Urinary bladder (tissue), 4 donors: Measurements from ENCODE around the gene CEP20. TPM values are rescaled to one million over a fixed set of nuclear protein-coding genes. Genes with fewer than 3 reads are reported as not detected.
"Not testable (repeated sequence)": the region's sequence is repeated elsewhere in the genome, so short reads cannot be mapped to it uniquely, and the experiment has no call there.

Source experiments
- DNase-seq: peaks from one replicate; pipeline ENCODE4 v3.0.0-alpha.2; 2015; ENCODE audit errors: extremely low spot score
- H3K27ac ChIP-seq: one replicate; pipeline ENCODE4 v1.5.1; 2013; ENCODE audit warnings: low read depth, mild to moderate bottlenecking, moderate library complexity
- H3K36me3 ChIP-seq: one replicate; pipeline ENCODE4 v1.6.1; 2013; ENCODE audit warnings: mild to moderate bottlenecking, moderate library complexity; ENCODE audit not compliant: insufficient read depth
- H3K4me1 ChIP-seq: one replicate; pipeline ENCODE4 v1.6.1; 2013; ENCODE audit warnings: mild to moderate bottlenecking, moderate library complexity; ENCODE audit not compliant: insufficient read depth
- H3K4me3 ChIP-seq: one replicate; pipeline ENCODE4 v1.5.1; 2013; ENCODE audit warnings: low read depth, low read length
- WGBS: extraction: QIAGEN DNeasy Blood & Tissue Kit; methylation state at CpG from one replicate; pipeline ENCODE4 v1.1.7; 2013; 5-methylcytosine and 5-hydroxymethylcytosine counted together
- polyA plus RNA-seq: library from polyadenylated mRNA; stranded (reverse); fragments of 200-250 nt; gene quantifications from one replicate; pipeline ENCODE4 v1.2.3, GENCODE V29; 2013
- total RNA-seq: library from RNA; depleted of rRNA; stranded (reverse); fragments of >200 nt; gene quantifications from one replicate; pipeline ENCODE4 v1.2.3, GENCODE V29; 2014
- donor health status: healthy with polysubstance abuse.
- donor health status: healthy.

The CEP20 gene
- total and polyA plus RNA-seq, 2 donors: 27.6 to 50.2 TPM

DNA sequence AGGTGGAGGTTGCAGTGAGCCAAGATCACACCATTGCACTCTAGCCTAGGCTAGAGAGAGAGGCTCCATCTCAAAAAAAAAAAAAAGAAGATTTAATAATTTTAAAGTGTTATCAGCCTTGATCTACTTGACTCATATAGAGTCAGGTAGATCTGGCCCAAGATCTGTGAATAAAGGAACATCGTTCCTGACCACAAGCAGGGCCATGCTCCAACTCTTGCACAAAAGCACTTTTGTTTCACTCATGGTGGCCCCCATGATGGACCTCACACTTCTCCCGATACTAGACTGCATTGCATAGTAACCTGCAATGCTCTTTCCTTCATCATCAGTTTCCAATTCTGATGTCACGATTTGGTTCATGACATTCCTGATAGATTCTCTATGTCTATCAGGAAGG lies 26.4 kb downstream of the CEP20 start:
- WGBS: 92% methylated on average over 3 of the region's 3 CpGs
- no peak for DNase-seq
- Histone ChIP-seq H3K27ac (no peak overlapping the region), H3K36me3 (no peaks in the 10 kb centered on the region), H3K4me1 (no peaks in the 10 kb centered on the region), H3K4me3 (no peak overlapping the region)

DNA sequence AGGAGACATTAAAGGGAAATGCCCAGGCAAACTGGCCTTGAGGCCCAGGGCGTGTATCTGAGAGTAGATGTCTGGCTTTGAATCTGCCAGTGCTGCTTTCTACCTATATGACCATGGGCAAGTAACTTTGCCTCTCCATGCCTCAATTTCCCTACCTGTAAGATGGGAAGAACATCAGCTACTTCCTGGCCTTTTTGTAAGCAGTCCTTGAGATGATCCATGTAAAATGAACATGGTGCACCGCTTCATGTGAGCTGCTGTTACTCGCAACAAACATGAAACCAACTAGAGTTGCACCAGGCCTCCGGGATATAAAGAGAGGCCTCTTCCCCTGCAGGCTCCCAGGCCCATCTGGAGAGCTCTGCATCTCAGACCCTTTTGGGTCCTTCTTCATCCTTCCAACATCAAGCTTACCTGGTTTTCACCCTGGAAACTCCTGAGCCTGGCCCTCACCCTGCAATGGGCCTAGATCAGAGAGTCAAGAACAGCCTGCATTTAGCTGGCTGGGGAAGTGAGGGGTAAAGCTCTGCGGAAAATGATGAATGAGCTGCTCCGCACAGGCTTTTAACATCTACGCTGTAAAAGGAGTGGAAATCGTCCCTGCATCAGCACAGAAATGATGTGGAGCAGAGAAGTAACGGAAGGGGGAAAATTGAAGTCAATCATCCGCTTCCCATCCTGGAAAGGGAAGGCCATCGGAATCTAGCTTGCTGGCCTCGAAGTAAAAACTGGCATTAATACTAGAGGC lies 29.3 kb downstream of the CEP20 start:
- Histone ChIP-seq H3K27ac (no peak overlapping the region), H3K36me3 (no peaks in the 10 kb centered on the region), H3K4me3 (no peak overlapping the region), H3K4me1 (no peaks in the 10 kb centered on the region)
- WGBS: 69% methylated on average over 12 of the region's 12 CpGs
- DNase-seq: no peak

DNA sequence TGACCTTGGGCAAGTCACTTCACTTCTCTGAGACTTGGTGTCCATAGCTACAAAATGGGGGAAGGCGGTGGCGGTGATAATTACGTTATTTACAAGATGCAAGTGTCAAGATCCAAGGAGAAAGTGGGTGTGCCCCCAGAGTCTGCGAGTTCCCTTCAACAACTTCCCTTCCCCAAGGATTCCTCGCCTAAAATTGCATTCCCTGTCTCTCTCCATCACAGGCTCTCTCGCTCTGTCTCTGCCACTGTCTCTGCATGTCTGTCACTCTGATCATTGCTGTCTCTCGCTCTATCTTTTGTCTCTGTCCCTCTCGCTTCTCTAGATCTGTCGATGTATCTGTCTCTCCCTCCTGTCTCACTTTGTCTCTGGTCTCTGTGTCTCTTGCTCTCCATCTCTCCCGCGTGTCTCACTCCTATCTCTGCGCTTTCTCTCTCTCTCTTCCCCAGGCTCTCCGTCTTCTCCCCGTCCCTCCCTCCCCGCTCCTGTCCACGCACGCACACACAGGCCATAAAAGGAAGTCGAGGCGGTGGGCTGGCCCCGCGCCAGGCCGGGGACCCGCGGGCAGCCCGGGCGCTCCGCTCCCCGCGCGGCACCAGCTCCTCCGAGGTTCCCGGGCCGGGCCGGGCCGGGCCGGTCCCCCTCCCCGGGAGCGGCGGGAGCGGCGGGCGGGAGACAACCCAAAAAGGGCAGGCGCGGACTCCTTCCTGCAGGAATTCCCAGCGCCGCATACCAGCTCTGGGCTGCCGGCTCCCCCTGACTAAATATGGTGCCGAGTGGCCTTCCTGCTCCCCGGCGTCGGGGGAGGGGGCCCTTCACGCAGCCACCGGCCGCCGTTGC lies 30.5 kb downstream of the CEP20 start:
- Histone ChIP-seq H3K36me3 (no peaks in the 10 kb centered on the region), H3K4me1 (no peaks in the 10 kb centered on the region), H3K4me3 (peak overlapping the region; percentile 58), H3K27ac (peak overlapping the region; percentile 80)
- no peak for DNase-seq
- under 1% methylated on average over 55 of the region's 55 CpGs for WGBS

DNA sequence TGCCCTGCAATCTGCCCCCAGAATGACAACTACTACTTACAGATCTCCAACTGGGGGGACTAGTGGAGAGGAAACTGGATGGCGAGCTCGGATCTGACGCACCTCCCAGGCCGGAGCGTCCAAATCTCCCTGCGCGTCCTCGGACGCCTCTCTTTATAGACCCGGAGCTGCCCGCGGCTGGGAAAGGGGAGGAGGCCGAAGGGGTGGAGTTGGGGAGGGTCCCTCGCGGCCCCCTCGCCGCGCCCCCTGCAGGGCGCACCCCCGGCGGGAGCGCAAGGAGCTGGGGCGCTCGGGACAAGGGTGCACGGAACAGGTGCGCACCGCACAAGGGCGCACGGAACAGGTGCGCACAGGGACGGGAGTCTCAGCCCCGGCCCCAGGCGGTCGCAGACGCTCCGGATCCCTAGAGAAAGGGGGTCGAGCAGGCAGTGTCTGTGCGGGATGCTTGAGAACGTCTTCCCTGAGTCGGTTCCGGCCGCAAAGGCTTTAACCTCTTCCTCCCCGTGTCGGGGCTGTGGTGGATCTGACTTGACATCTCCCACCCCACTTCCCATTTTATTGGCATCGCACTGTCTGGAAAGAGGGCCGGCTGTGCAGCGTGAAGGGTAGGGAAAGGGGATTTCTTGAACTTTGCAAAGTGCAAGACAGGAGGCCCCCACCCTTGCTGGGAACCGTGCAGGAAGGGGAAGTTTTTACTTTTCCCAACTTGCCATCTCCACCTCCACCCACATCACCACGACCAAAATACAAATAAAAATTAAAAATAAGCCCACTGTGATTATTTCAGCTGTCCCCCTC lies 31.3 kb downstream of the CEP20 start, which contains the start of gene MYH11:
Gene MYH11 (minus strand): TSS at position 128 of the 798 bp plus-strand sequence. CDS start 18,776 bp downstream, outside the sequence.
- H3K4me3 ChIP-seq: peak within 1 kb of the TSS; percentile 58
- H3K4me1 ChIP-seq: no peaks in the 10 kb centered on the region
- no peak for DNase-seq
- WGBS: under 1% methylated on average over 49 of the region's 49 CpGs
- H3K36me3 ChIP-seq: no peaks in the 10 kb centered on the region
- H3K27ac ChIP-seq: peak within 1 kb of the TSS; percentile 78

DNA sequence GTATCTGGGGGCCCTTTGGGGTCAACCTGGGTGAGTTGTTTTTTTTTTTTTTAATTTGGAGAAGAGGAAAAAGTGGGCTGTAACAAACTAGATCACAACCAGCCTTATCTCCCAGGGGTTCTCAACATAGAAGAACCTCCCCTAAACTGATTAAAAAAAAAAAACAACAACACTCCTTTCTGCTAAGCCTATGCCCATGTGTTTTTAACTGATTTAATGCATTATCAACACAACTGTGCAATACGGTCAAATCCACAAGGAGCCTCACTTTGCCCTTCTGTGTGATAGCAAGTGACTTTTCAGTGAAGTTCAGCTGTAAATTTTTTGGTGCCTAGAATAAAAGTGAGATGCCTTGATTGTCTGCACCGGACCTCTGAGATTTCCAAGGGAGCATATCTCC lies 32.2 kb downstream of the CEP20 start:
- no peaks in the 10 kb centered on the region for H3K36me3 ChIP-seq
- DNase-seq: no peak
- H3K4me1 ChIP-seq: no peaks in the 10 kb centered on the region
- peak overlapping the region; percentile 78 for H3K27ac ChIP-seq
- peak overlapping the region; percentile 58 for H3K4me3 ChIP-seq
- WGBS: 20% methylated on average over 2 of the region's 2 CpGs

GRCh38 chr16:15855704-15856003 lies 32.7 kb downstream of the CEP20 start:
- no peaks in the 10 kb centered on the region for H3K36me3 ChIP-seq
- no peak for DNase-seq
- WGBS: 13% methylated on average over 5 of the region's 5 CpGs
- H3K4me1 ChIP-seq: no peaks in the 10 kb centered on the region
- H3K27ac ChIP-seq: peak overlapping the region; percentile 78
- H3K4me3 ChIP-seq: peak overlapping the region; percentile 58

DNA sequence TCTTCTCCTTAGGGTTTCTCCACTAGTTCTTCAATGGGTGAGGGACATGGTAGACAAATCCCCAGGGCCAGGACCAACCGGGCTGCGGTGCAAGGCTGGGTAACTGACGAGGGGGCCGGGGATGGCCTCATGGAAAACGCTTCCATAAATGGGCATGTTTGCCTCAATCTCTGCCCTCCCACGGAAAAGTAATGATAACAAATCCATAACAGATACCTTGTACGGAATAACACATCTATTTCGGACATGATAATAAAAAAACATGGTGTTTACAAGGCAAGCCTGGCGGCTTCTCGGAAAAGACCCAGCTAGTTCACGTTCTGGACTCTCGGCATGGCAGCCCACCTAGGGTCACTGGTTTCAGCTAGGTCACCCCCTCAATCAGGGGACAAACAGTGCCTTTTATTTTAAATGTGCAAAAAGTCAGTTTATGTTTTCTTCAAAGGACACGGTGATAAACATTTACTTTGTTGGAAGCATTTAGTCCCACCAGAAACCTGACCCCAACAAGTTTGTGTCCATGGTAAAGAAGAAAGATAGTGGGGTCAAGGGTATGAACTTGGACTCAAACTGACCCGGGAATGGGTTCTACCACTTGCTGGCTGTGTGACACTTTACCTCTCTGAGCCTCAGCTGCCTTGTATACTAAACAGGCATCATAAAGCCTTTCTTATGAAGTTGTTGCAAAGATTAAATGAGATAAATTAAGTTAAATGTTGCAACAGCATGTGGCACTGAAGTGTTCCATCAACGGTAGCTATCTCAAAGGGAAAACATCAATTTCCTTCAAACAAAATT lies 33.3 kb downstream of the CEP20 start:
- DNase-seq: no peak
- Histone ChIP-seq H3K4me3 (peak overlapping the region; percentile 58), H3K27ac (peak overlapping the region; percentile 78), H3K36me3 (no peaks in the 10 kb centered on the region), H3K4me1 (no peaks in the 10 kb centered on the region)
- WGBS: 24% methylated on average over 15 of the region's 15 CpGs

DNA sequence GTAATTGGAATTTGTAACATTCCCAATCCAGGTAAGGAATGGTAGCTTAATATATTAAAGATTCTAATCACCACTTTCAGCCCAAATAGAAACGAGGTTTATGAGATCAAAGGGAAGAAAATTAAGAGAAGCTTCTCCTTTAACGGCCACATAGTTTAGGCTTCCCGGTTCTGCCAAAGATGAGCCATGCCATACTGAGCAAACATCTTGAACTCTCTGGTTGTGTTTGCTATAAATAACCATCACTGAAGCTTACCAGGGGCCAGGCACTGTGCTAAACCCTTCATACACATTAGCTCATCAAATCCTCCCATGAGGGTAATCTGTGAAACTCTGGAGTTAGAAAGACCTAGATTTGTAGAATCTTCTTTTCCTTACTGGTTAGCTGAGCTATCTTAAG lies 34.3 kb downstream of the CEP20 start:
- Histone ChIP-seq H3K4me3 (peak overlapping the region; percentile 58), H3K4me1 (no peaks in the 10 kb centered on the region), H3K27ac (peak overlapping the region; percentile 29), H3K36me3 (no peaks in the 10 kb centered on the region)
- whole genome bisulfite sequencing: 23% methylated on average over 3 of the region's 3 CpGs
- no peak for DNase-seq

DNA sequence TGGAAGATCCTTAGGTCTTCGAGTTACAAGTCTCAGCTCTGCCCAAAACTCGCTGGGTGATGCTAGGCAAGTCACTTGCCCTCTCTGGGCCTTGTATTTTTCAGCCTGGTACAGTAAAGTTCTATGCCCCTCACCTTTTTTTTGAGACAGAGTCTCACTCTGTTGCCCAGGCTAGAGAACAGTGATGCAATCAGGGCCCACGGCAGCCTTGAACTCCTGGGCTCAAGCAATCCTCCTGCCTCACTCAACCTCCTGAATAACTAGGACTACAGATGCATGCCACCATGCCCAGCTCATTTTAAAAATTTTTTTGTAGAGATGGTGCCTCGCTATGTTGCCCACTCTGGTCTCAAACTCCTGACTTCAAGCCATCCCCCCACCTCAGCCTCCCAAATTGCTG lies 35.4 kb downstream of the CEP20 start:
- peak overlapping the region; percentile 58 for H3K4me3 ChIP-seq
- WGBS: 50% methylated on average over 4 of the region's 4 CpGs
- no peak for DNase-seq
- no peaks in the 10 kb centered on the region for H3K36me3 ChIP-seq
- no peaks in the 10 kb centered on the region for H3K4me1 ChIP-seq
- peak overlapping the region; percentile 35 for H3K27ac ChIP-seq

DNA sequence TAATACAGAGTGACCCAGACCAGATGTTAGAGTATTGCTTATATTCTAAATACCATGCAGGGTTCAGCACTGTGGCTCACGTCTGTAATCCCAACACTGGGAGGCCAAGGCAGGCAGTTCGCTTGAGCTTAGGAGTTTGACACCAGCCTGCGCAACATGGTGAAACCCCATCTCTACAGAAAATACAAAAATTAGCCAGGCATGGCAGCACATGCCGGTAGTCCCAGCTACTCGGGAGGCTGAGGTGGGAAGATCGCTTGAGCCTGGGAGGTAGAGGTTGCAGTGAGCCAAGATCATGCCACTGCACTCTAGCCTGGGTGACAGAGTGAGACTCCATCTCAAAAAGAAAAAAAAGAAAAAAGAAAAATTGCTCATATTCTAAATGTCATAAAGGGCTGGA lies 37.8 kb downstream of the CEP20 start:
- H3K4me1 ChIP-seq: not testable (repeated sequence)

DNA sequence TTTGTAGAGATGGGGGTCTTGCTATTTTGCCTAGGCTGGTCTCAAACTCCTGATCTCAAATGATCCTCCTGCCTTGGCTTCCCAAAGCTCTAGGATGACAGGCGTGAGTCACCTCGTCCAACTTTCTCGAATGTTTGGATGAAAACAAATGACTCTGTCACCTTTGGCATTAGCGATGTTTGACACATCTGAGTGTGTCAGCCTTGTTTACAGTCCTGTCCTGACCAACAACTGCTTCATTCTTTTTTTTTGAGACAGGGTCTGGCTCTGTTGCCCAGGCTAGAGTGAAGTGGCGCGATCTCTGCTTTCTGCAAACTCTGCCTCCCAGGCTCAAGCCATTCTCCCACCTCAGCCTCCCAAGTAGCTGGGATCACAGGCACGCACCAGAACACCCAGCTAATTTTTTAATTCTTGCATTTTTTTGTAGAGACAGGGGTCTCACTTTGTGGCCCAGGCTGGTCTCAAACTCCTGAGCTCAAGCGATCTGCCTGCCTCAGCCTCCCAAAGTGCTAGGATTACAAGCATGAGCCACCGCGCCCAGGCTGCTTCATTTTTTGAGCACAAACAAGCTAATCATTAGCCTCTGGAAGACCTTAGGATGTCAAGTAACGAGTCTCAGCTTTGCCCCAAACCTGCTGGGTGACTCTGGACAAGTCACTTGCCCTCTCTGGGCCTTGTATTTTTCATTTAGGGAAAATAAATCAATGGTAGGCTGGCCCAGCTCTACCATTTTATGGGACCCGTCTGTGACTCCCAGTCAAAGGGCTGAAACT lies 39.0 kb downstream of the CEP20 start:
- no peak for DNase-seq
- WGBS: 52% methylated on average over 12 of the region's 12 CpGs
- Histone ChIP-seq H3K4me3 (no peak overlapping the region), H3K4me1 (no peaks in the 10 kb centered on the region), H3K36me3 (no peaks in the 10 kb centered on the region), H3K27ac (no peak overlapping the region)

More for the DNA sequence above, 37.8 kb downstream of the CEP20 start:
- DNase-seq, H3K27ac ChIP-seq, H3K4me3 ChIP-seq, H3K36me3 ChIP-seq: not testable (repeated sequence)
- 54% methylated on average over 6 of the region's 6 CpGs for WGBS

- no peaks in the 10 kb centered on the region for H3K4me1 ChIP-seq
- no peaks in the 10 kb centered on the region for H3K36me3 ChIP-seq
- no peak overlapping the region for H3K27ac ChIP-seq
- DNase-seq: no peak
- WGBS: 27% methylated on average over 9 of the region's 9 CpGs
- H3K4me3 ChIP-seq: no peak overlapping the region
Observed at GRCh38 chr16:15847611-15848175, 40.7 kb downstream of the CEP20 start.
